Pons (tissue), 1 donor: Measurements from ENCODE around the gene NXN.
"Not testable (repeated sequence)": the region's sequence is repeated elsewhere in the genome, so short reads cannot be mapped to it uniquely, and the experiment has no call there.

Experiments
- DNase-seq: peaks from one replicate; pipeline ENCODE4 v3.0.0-alpha.2; 2016; ENCODE audit warnings: low spot score

Gene NXN

GRCh38 chr17:829614-830013 lies 150.0 kb downstream of the NXN start:
- not testable (repeated sequence) for DNase-seq

- no peak for DNase-seq
Observed at GRCh38 chr17:828761-829160, 150.8 kb downstream of the NXN start.

- DNase-seq, result no peak
Observed at GRCh38 chr17:826778-827177, 152.8 kb downstream of the NXN start.

GRCh38 chr17:825216-825615 lies 154.4 kb downstream of the NXN start:
- no peak for DNase-seq

GRCh38 chr17:824378-824777 lies 155.2 kb downstream of the NXN start:
- no peak for DNase-seq

GRCh38 chr17:823501-823902 lies 156.1 kb downstream of the NXN start:
- no peak for DNase-seq

- no peak for DNase-seq
Observed at GRCh38 chr17:819251-819650, 160.3 kb downstream of the NXN start.

- no peak for DNase-seq
Observed at GRCh38 chr17:814371-814770, 165.2 kb downstream of the NXN start.

- no peak for DNase-seq
Observed at GRCh38 chr17:812638-813204, 166.9 kb downstream of the NXN start.

GRCh38 chr17:811051-811784 lies 168.4 kb downstream of the NXN start:
- no peak for DNase-seq

- DNase-seq, result no peak
Observed at GRCh38 chr17:807523-808294, 171.9 kb downstream of the NXN start.

GRCh38 chr17:806781-807522 lies 172.6 kb downstream of the NXN start:
- no peak for DNase-seq

- no peak for DNase-seq
Observed at GRCh38 chr17:806346-806745, 173.2 kb downstream of the NXN start.

GRCh38 chr17:805886-806285 lies 173.7 kb downstream of the NXN start:
- DNase-seq, result not testable (repeated sequence)

- DNase-seq, result no peak
Observed at GRCh38 chr17:804541-805435, 174.8 kb downstream of the NXN start.

- no peak for DNase-seq
Observed at GRCh38 chr17:802901-803881, 176.4 kb downstream of the NXN start.

GRCh38 chr17:802481-802880 lies 177.1 kb downstream of the NXN start:
- no peak for DNase-seq

GRCh38 chr17:801660-802059 lies 177.9 kb downstream of the NXN start:
- no peak for DNase-seq

GRCh38 chr17:800446-801242 lies 178.9 kb downstream of the NXN start:
- DNase-seq, result no peak
